ENCODE measurements around the gene ACOT9.
"Not testable (repeated sequence)": the region's sequence is repeated elsewhere in the genome, so short reads cannot be mapped to it uniquely, and the experiment has no call there.

ACOT9 gene

DNA sequence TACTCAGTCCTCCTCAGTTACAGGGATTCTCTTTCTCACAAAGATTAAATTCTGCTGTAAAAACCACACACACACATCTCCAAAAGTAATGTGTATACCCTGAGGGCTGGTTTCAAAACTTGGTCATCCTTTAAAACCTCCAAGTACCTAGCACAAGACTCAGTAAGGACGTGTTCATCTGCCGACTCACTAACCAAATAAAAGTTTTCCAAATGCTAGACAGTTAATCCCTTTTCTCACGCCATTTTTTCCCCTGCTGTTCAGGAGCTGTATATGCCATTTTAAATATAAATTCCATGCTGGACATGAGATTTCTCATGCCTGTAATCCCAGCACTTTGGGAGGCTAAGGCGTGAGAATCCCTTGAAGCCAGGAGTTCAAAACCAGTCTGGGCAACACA lies 35.9 kb upstream of the ACOT9 start:
- no peak overlapping the region for H3K4me3 ChIP-seq (ENCODE audit: low read depth, low read length)
- DNase-seq (ENCODE audit: low read depth), result no peak
- TF ChIP-seq CTCF (IDR thresholded peaks at IDR 0.05; ENCODE audit: low read depth, low read length, missing control alignments), result no peak

- no peak for DNase-seq (ENCODE audit: low read depth)
- TF ChIP-seq CTCF (IDR thresholded peaks at IDR 0.05; ENCODE audit: low read depth, low read length, missing control alignments), result no peak
- H3K4me3 ChIP-seq (ENCODE audit: low read depth, low read length), result no peak overlapping the region
Measured at GRCh38 chrX:23776363-23776762, 33.3 kb upstream of the ACOT9 start.

- TF ChIP-seq CTCF (IDR thresholded peaks at IDR 0.05; ENCODE audit: low read depth, low read length, missing control alignments), result no peak
- DNase-seq (ENCODE audit: low read depth), result no peak
- no peak overlapping the region for H3K4me3 ChIP-seq (ENCODE audit: low read depth, low read length)
Measured at GRCh38 chrX:23773601-23774175, 30.6 kb upstream of the ACOT9 start.

DNA sequence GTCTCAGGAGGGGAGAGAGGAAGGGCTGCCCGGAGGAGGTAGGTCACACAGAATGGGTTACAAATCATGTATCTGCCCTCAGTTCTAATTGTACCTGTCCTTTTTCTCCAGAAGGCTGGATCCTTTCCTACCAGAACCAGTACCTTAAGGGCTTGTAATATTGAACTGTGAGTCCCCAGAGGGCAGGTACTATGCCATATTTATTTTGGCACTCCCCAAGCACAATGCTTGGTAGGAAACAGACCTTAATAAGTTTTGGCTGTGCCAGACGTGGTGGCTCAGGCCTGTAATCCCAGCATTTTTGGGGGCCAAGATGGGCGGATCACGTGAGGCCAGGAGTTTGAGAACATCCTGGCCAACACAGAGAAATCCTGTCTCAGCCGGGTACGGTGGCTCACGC lies 28.0 kb upstream of the ACOT9 start:
- not testable (repeated sequence) for DNase-seq (ENCODE audit: low read depth); H3K4me3 ChIP-seq (ENCODE audit: low read depth, low read length)

DNA sequence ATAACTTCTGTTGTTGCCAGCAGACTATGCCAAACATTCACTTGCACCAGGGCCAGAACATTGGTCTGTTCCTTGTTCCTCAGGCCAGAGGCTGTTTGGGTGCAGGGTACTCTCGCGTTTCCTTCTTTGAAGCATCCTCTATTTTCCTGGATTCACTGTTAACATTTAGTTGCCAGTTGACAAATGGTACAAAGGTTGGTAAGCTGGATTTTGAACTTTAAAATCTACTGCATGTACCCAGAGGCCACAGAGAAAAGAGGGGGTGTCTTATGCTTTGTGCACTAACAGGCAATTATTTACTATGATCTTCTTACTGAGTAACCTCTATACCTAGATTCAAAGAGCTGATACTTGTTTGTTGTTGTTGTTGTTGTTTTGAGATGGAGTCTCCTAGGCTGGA lies 27.1 kb upstream of the ACOT9 start:
- no peak for TF ChIP-seq CTCF (IDR thresholded peaks at IDR 0.05; ENCODE audit: low read depth, low read length, missing control alignments)
- H3K4me3 ChIP-seq (ENCODE audit: low read depth, low read length), result no peak overlapping the region
- DNase-seq (ENCODE audit: low read depth), result no peak

- TF ChIP-seq CTCF (IDR thresholded peaks at IDR 0.05; ENCODE audit: low read depth, low read length, missing control alignments), result no peak
- peak overlapping the region; percentile 23 for H3K4me3 ChIP-seq (ENCODE audit: low read depth, low read length)
- DNase-seq (ENCODE audit: low read depth), result no peak
Measured at GRCh38 chrX:23766650-23767551, 23.8 kb upstream of the ACOT9 start.

DNA sequence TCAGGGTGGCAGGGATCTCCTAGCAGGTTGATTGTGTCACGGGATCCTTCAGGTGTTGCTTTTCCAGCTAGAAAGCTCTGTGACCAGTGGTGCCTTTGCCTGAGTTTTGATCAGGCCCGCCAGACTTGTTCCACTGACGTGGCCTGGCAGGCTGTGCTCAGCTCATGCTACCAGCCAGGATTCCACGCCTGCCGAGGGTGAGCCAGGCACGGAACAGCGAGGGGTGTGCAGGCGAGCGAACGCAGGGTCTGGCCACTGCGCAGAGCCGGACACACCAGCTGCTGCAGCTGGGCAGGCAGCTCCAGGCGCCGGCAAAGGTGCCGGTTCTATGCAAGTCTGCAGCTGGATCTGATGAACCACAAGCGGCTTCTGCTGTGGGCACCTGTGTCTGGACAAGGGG lies 22.8 kb upstream of the ACOT9 start:
- TF ChIP-seq CTCF (IDR thresholded peaks at IDR 0.05; ENCODE audit: low read depth, low read length, missing control alignments), result no peak
- DNase-seq (ENCODE audit: low read depth), result no peak
- no peak overlapping the region for H3K4me3 ChIP-seq (ENCODE audit: low read depth, low read length)
